ENCODE measurements around the gene SRP68. TPM values are rescaled to one million over a fixed set of nuclear protein-coding genes. Genes with fewer than 3 reads are reported as not detected.

SRP68 gene
- total and polyA plus RNA-seq, 2 of the 4 experiments (the other 2 are of a cell fraction) = 47.1 to 82.6 TPM

- no peak overlapping the region for H4K91ac ChIP-seq (ENCODE audit: insufficient read depth, low read depth, low read length)
- H2AK5ac ChIP-seq (ENCODE audit: low read depth, low read length) = peak overlapping the region; percentile 56; the same call in 1 of the 2 replicates
- peak overlapping the region; percentile 83 for H2AFZ ChIP-seq (replicated peaks; ENCODE audit: low read length, poor library complexity)
- H3K9me3 ChIP-seq (ENCODE audit: control insufficient read depth, insufficient read depth, low read length) = no peaks in the 10 kb centered on the region
- no peak overlapping the region for H4K5ac ChIP-seq (ENCODE audit: low read depth, low read length)
- intact Hi-C loops (cut with micrococcal nuclease) = loop anchor here (1.0 kb wide), 1 partner anchor 133 kb away; no protein-coding TSS in a partner anchor
- H4K20me1 ChIP-seq (ENCODE audit: insufficient read depth, low read length) = no peaks in the 10 kb centered on the region
- TF ChIP-seq POLR2A (IDR thresholded peaks at IDR 0.05; ENCODE audit: low read depth, low read length) (no peak), SMC3 (IDR thresholded peaks at IDR 0.05; ENCODE audit: low read depth, low read length) (peak; percentile 62), RCOR1 (IDR thresholded peaks at IDR 0.05; ENCODE audit: insufficient replicate concordance, low read length) (no peak), RAD21 (IDR thresholded peaks at IDR 0.05; ENCODE audit: low read length) (peak; percentile 79), CHD1 (IDR thresholded peaks at IDR 0.05; ENCODE audit: low read depth, low read length) (no peak), CTCF (conservative IDR thresholded peaks at IDR 0.05; ENCODE audit: low read depth, low read length) (peak; percentile 82), RFX5 (IDR thresholded peaks at IDR 0.05; ENCODE audit: low read depth, low read length) (no peak), NFE2L2 (IDR thresholded peaks at IDR 0.05; ENCODE audit: low read depth, low read length) (no peak), MXI1 (IDR thresholded peaks at IDR 0.05; ENCODE audit: borderline replicate concordance, low read depth, low read length) (no peak), CEBPB (IDR thresholded peaks at IDR 0.05; ENCODE audit: low read depth, low read length) (no peak)
- ChIA-PET CTCF (interaction anchor here (0.9 to 1.2 kb wide), 9 partner anchors 9 to 265 kb away, joined by 3 to 6 read pairs (median 3); partner anchors contain the start of genes MRPL38, SRP68 and WBP2), POLR2A (ENCODE audit: unreplicated experiment) (no interaction called here)
- ATAC-seq (ENCODE audit: low read depth) (peak; percentile 99), DNase-seq (peak; percentile 58)
- no peak overlapping the region for H3K56ac ChIP-seq (ENCODE audit: extremely low read depth, insufficient read depth, low read length)
- no peak overlapping the region for H2BK15ac ChIP-seq (ENCODE audit: low read depth, low read length)
- no peak overlapping the region for H3K4me3 ChIP-seq (ENCODE audit: insufficient read depth, low read depth, low read length)
- H3K27ac ChIP-seq (ENCODE audit: insufficient read depth, low read length) = no peak overlapping the region
- H2BK20ac ChIP-seq (ENCODE audit: low read depth, low read length) = no peak overlapping the region
- H2BK5ac ChIP-seq (ENCODE audit: low read depth, low read length, poor library complexity, severe bottlenecking) = no peak overlapping the region
- dilution Hi-C loops (cut with HindIII; ENCODE audit: low sequenced_read_pairs, unreplicated experiment) = no loop called here
- no peak overlapping the region for H2BK120ac ChIP-seq (ENCODE audit: low read depth, low read length)
- peaks cover 22% of the 10 kb centered on the region; the same call in 1 of the 2 replicates for H3K27me3 ChIP-seq (ENCODE audit: control insufficient read depth, insufficient read depth, low read length)
- 31% methylated on average over 12 of the region's 19 CpGs; no CpG with 5 or more reads in 1 of the 2 experiments for WGBS, 2 experiments (ENCODE audit: extremely low coverage in 2 of 2, insufficient read length in 1 of 2)
- H3K4me1 ChIP-seq (ENCODE audit: control insufficient read depth, insufficient read depth, low read length) = peaks cover 7% of the 10 kb centered on the region
- H3K4ac ChIP-seq (ENCODE audit: low read depth, low read length) = 0 out of 2 replicates have a peak overlapping the region, but pooled peaks have one; percentile 51
- no peaks in the 10 kb centered on the region for H3K79me1 ChIP-seq (ENCODE audit: low read depth in 1 of 2, low read length in 2 of 2)
- no peaks in the 10 kb centered on the region for H3K36me3 ChIP-seq (ENCODE audit: control insufficient read depth, insufficient read depth, low read length)
- H3K9me1 ChIP-seq (ENCODE audit: insufficient read depth, low read length) = no peaks in the 10 kb centered on the region
- no TSS peak for BruUV-seq (replicated peaks)
- H4K8ac ChIP-seq (ENCODE audit: low read depth in 2 of 2, low read length in 2 of 2) = no peak overlapping the region; a peak in 1 of 4 replicates
- H3K23ac ChIP-seq (ENCODE audit: low read depth, low read length) = no peak overlapping the region
- H3K14ac ChIP-seq (replicated peaks; ENCODE audit: low read depth, low read length) = peak overlapping the region; percentile 15; the same call in 1 of the 2 replicates
- H3K18ac ChIP-seq (ENCODE audit: low read depth, low read length) = no peak overlapping the region
- H3K4me2 ChIP-seq (ENCODE audit: low read depth, low read length) = no peak overlapping the region
- H3K9ac ChIP-seq (ENCODE audit: low read depth, low read length) = no peak overlapping the region
- H2AK9ac ChIP-seq (replicated peaks; ENCODE audit: low read depth, low read length, poor library complexity) = peak overlapping the region; percentile 23
- in situ Hi-C loops (cut with MboI; ENCODE audit: low sequenced_read_pairs) = loop anchor here (10.0 kb wide), 1 partner anchor 280 kb away; no protein-coding TSS in a partner anchor
Observed at GRCh38 chr17:76014100-76014924, 58.0 kb downstream of the SRP68 start.

All from IMR-90 (cell line).